ENCODE data around the gene COL6A3. TPM values are rescaled to one million over a fixed set of nuclear protein-coding genes. Genes with fewer than 3 reads are reported as not detected.
A peak's percentile ranks its signal among the peaks of the same experiment; 100 is the strongest.

COL6A3 gene
- total RNA-seq, 1 donor from 2014 or later: 57.1 TPM

DNA sequence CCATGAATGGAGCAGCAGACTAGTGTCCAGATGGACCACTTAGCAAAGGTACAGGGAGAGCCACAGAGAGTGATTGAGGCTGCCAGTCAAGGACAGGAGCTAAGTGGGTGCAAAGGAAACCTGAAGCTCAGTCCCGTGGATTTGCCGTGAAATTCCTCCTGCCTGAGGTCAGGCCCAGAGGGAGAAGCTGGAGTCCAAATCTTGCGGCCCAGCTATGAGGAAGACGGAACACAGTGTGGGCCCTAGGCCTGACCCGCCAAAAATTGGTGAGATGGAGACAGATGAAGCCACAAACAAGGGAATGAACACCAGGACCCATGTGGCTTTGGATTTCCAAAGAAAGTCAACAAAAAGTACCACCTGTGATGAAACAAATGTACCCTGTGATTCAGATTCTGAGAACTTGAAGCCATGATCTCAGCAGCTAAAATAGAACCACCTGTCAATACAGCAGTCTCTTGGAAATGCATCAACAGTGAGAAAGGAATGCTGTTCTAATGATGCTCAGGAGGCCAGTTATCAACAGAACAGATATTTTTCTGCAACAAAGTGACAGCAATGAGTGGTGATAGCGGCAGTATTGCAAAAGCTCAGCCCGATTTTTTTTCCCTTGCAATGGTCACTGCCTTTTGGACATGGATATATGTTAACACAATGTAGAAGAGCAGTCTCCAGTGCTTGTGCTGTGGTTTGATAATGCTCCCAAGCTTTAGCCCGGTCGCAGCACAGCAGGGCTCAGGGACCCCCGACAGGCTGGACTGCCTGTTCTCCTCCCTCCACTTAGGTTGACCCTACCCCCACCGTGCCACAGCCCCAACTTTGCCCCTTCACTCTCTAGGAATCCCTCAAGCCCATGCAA is 10.7 kb downstream of the COL6A3 start:
- Histone ChIP-seq H3K27me3 (ENCODE audit: low read depth) (peaks cover 17% of the 10 kb centered on the region), H3K27ac (replicated peaks) (peak overlapping the region; percentile 82), H3K4me1 (peaks cover 73% of the 10 kb centered on the region), H3K36me3 (no peaks in the 10 kb centered on the region), H3K4me3 (no peak overlapping the region), H3K9me3 (replicated peaks) (no peaks in the 10 kb centered on the region)
- no peak for TF ChIP-seq CTCF (IDR thresholded peaks at IDR 0.05; ENCODE audit: borderline replicate concordance)
- intact Hi-C loops (cut with micrococcal nuclease): loop anchor here (10.0 kb wide), 1 partner anchor 248 kb away; no protein-coding TSS in a partner anchor
- DNase-seq: no peak

DNA sequence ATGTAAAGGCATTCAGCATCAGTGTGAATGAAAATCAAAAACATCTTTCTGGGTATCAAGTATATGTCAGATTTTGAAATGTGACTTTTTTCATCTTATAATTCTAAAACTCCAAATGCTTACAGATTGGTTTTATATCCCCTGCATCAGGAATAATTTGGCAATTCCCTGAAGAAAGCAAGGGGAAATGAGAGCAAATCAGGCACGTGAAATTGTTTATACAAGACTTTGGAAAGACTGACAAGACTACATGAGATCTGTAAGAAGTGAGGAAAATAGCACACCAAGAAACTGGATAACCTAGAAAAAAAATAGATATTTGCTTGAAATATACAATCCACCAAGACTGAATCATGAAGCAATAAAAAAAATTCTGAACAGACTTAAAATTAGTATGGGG is 13.8 kb downstream of the COL6A3 start:
- intact Hi-C loops (cut with micrococcal nuclease): loop anchor here (10.0 kb wide), 1 partner anchor 245 kb away; no protein-coding TSS in a partner anchor
- H3K4me3 ChIP-seq: no peak overlapping the region
- H3K27ac ChIP-seq (replicated peaks): no peak overlapping the region
- no peaks in the 10 kb centered on the region for H3K9me3 ChIP-seq (replicated peaks)
- DNase-seq: no peak
- no peaks in the 10 kb centered on the region for H3K36me3 ChIP-seq
- TF ChIP-seq CTCF (IDR thresholded peaks at IDR 0.05; ENCODE audit: borderline replicate concordance): no peak
- peaks cover 51% of the 10 kb centered on the region for H3K4me1 ChIP-seq
- peaks cover 36% of the 10 kb centered on the region for H3K27me3 ChIP-seq (ENCODE audit: low read depth)

DNA sequence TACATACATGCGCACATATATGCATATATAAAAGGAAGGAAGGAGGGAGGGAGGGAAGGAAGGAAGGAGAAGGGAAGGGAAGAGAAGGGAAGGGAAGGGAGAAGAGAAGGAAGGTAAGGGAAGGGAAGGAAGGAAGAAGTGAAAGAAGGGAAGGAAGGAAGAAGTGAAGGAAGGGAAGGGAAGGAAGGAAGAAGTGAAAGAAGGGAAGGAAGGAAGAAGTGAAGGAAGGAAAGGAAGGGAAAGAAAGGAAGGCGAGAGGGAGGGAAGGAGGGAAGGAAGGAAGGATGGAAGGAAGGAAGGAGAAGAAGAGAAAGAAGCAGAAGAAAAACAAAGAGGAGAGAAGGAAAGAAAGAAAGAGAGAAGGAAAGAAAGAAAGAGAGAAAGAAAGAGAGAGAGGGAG is 16.9 kb downstream of the COL6A3 start:
- Histone ChIP-seq H3K27me3 (ENCODE audit: low read depth) (peaks cover 57% of the 10 kb centered on the region), H3K9me3 (replicated peaks) (no peaks in the 10 kb centered on the region), H3K27ac (replicated peaks) (no peak overlapping the region), H3K36me3 (no peaks in the 10 kb centered on the region), H3K4me3 (no peak overlapping the region), H3K4me1 (peaks cover 27% of the 10 kb centered on the region)
- intact Hi-C loops (cut with micrococcal nuclease): loop anchor here (10.0 kb wide), 1 partner anchor 282 kb away; no protein-coding TSS in a partner anchor
- no peak for TF ChIP-seq CTCF (IDR thresholded peaks at IDR 0.05; ENCODE audit: borderline replicate concordance)
- no peak for DNase-seq

DNA sequence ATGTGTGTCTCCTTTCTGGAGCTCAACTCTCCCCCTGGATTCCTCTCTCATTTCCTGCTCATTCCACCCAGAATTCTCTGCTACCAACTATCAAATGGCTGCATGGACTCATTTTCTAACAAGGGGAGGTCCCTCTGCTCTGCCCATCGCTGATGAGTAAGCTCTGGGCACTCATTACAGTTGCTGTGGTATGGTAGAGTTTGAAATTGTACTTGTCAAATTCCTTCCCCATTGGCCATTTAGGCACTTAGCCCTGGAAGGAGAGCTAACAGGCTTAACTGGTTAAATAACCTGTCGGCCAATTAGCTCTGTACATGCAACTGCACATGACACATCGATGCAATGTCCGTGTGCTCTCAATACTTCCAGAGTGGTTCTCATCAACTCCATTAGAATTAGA is 20.4 kb downstream of the COL6A3 start:
- no peak for TF ChIP-seq CTCF (IDR thresholded peaks at IDR 0.05; ENCODE audit: borderline replicate concordance)
- Histone ChIP-seq H3K27me3 (ENCODE audit: low read depth) (peaks cover 45% of the 10 kb centered on the region), H3K9me3 (replicated peaks) (no peaks in the 10 kb centered on the region), H3K27ac (replicated peaks) (no peak overlapping the region), H3K4me1 (peaks cover 16% of the 10 kb centered on the region), H3K36me3 (no peaks in the 10 kb centered on the region), H3K4me3 (no peak overlapping the region)
- intact Hi-C loops (cut with micrococcal nuclease): loop anchor here (10.0 kb wide), 1 partner anchor 279 kb away; no protein-coding TSS in a partner anchor
- no peak for DNase-seq

GRCh38 chr2:237392186-237392585 is 21.8 kb downstream of the COL6A3 start:
- Histone ChIP-seq H3K36me3 (peaks cover 4% of the 10 kb centered on the region), H3K4me3 (no peak overlapping the region), H3K9me3 (replicated peaks) (no peaks in the 10 kb centered on the region), H3K27me3 (ENCODE audit: low read depth) (peaks cover 39% of the 10 kb centered on the region), H3K4me1 (peaks cover 6% of the 10 kb centered on the region), H3K27ac (replicated peaks) (no peak overlapping the region)
- no peak for DNase-seq
- no peak for TF ChIP-seq CTCF (IDR thresholded peaks at IDR 0.05; ENCODE audit: borderline replicate concordance)
- intact Hi-C loops (cut with micrococcal nuclease): loop anchor here (10.0 kb wide), 1 partner anchor 277 kb away; no protein-coding TSS in a partner anchor

Data from left ventricle myocardium inferior (tissue), 1 donor.